HepG2 (cell line): ENCODE data around the gene CHIC2.

Experiments
- KDM4B ChIP-seq: sonication (generic); formaldehyde crosslinking; IDR thresholded peaks from 2 replicates; pipeline ENCODE4 v1.4.0; 2020; ENCODE audit warnings: missing genetic modification reagents
- KLF11 ChIP-seq: IDR thresholded peaks from 2 replicates; pipeline ENCODE4 v1.6.1; 2016; ENCODE audit warnings: missing compliant biosample characterization
- MEIS1 ChIP-seq: sonication (generic); formaldehyde crosslinking; IDR thresholded peaks from 2 replicates; pipeline ENCODE4 v1.9.0; 2021; ENCODE audit warnings: mild to moderate bottlenecking, missing genetic modification reagents, moderate library complexity, borderline replicate concordance
- NCOA1 ChIP-seq: sonication (generic); formaldehyde crosslinking; IDR thresholded peaks from 2 replicates; pipeline ENCODE4 v1.9.0; 2021; ENCODE audit warnings: missing genetic modification reagents
- POLR2A ChIP-seq, 2 experiments: IDR thresholded peaks; 2 replicates each; pipeline ENCODE4 v1.6.1; 2011; ENCODE audit warnings: low read depth in 2 of 2, low read length in 2 of 2, mild to moderate bottlenecking in 1 of 2, moderate library complexity in 1 of 2; ENCODE audit not compliant: insufficient read depth in 1 of 2
- TF ChIP-seq, protein P1 (sequence below): sonication (generic); formaldehyde crosslinking; IDR thresholded peaks from 2 replicates; pipeline ENCODE4 v1.4.0; 2020; ENCODE audit warnings: missing genetic modification reagents

DNA sequence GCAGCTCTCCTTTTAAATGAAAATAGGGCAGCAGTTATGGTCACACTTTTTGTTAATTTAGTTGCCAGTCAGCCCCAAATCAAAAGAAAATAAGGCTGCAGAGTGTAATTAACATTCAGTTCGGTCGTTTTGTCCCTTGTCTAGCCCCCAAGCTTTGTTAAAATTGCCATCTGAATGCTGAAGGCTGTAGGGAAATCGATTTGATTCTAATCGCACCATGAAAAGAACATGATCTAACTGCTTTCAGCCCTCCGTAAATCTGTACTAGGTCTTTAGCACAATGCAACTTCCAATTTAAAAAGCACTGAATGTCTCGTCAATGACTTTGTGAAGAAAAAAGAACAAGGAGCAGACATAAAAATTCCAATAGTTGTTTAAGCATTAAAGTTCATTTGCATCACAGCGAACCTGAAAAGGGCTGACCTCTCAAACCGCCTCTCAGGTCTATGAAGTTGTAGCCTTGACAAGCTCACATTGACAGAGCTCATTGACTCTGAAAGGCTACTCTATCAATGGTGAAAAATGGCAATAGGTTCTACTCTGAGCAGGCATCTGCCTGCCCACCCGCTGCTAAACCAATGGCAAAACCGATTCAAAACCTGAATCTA, 48.9 kb downstream of the CHIC2 start:
- no peak for TF ChIP-seq KLF11
- no peak for TF ChIP-seq POLR2A (IDR thresholded peaks at IDR 0.05; ENCODE audit: insufficient read depth in 1 of 2, low read depth in 2 of 2, low read length in 2 of 2)
- TF ChIP-seq KDM4B, result no peak
- TF ChIP-seq NCOA1 (CRISPR knock-in tag), result no peak
- TF ChIP-seq, protein P1, sequence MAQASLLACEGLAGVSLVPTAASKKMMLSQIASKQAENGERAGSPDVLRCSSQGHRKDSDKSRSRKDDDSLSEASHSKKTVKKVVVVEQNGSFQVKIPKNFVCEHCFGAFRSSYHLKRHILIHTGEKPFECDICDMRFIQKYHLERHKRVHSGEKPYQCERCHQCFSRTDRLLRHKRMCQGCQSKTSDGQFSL, result no peak
- no peak for TF ChIP-seq MEIS1
